Measurements from ENCODE around the gene LRRC32.

The LRRC32 gene

DNA sequence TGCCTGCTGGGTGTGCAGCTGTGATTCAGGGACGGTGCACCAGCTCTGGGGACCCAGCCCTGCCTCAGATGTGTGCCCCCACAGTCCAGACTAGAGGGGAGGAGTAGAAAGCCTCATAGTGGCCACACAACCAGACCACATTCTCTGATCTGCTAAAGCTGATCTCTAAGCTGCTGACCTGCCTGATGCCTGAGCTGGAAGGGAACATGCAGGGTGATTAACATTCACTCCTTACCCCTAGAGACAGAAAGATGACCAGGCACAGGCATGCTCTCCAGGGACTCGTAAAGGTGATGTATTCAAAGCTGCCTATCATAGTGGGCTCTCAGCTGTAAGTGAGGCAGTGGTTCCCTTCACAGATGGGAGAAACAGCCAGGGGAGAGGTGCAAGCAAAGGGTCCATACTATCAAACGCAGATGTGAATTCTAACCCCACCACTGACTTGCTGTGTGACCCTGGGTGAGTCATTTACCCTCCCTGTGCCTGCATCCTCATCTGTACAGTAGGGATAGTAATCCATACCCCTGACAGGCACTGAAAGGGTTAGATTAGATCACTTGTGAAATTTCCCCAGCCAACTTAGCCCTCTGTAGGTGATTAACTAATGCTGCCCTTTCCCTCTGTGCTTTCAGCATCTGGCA is 29.0 kb upstream of the LRRC32 start:
- no peak for DNase-seq

DNA sequence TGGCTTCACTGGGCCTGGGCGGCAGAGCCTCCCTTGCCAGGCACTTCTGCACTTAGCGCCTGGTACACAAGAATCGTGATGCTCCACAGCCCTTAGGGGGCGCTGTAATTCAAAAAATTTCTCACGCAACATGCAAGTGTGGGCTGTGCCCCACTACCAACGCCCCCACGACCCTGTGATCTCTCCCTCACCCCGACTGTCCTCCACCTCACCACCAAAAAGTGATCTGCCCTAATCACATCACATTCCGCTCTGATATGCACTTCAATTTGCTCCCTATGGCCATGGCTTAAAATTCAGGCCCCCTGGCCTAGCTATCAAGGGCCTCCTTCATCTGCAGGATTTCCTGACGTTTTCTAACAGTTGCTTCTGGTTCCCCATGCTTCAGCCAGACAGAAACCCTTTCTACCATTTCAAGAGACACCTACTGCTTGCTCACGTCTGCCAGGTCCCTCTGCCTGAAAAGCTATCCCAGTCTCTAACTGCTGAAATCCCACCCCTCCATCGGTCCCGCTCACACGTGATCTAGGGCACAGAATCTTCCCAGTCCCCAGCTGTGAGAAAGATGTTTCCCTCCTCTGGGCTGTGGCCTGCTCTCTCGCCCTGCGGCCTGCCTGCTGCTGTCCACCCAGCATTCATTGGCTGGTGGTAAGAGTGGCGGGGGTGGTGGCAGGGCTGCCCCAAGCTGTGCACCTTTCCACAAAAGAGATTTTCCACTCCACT is 27.9 kb upstream of the LRRC32 start:
- DNase-seq, result no peak

DNA sequence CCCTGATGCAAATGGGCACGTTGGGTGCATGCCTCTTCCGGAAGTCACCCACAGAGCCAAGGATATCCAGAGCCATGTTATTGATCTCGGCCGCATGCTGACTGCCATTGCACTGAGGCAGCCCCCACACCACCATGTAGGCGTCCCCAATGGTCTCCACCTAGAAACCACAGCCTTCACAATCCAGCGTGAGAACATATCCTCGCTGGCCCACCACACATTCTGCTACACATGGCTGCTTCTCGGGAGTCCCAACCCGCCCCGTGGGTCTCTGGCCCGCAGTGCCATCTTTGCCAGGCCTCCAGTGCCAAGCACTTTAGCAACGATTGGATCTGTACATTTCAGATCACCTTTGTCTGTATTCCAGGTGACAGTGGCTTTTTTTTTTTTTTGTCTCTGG is 26.2 kb upstream of the LRRC32 start:
- DNase-seq, result no peak

DNA sequence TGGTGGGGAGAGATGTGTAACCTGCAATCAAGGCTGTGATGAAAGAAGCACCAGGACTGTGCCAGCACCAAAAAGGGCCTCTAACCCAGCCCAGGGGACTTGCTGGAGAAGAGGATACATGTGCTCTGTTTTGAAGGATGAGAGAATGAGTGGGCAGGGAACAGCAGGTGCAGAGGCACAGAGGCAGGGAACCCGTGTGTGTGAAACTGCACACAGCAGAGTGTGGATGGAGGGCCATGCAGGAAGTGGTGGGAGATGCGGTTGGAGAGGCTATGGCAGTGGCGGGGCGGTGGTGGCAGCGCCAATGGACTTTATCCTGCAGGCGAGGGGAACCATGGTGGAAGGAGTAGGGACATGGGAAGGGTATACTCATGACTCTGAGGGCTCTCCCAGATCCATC is 25.2 kb upstream of the LRRC32 start:
- DNase-seq, result no peak

DNA sequence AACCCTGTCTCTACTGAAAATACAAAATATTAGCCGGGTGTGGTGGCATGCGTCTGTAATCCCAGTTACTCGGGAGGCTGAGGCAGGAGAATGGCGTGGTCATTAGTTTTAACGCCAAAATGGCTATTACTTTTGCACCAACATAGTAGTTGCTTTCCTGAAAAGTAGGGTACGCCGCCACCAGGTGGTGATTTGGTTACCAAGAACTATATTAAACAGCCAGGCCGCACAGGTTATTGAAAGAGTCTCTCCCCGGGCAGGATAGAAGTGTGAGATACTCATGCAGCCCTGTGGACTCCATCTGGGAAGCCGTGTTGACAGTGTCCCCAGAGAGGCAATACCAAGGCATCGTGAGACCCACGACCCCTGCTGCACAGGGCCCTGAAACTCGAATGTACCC is 24.6 kb upstream of the LRRC32 start:
- DNase-seq, result no peak

DNA sequence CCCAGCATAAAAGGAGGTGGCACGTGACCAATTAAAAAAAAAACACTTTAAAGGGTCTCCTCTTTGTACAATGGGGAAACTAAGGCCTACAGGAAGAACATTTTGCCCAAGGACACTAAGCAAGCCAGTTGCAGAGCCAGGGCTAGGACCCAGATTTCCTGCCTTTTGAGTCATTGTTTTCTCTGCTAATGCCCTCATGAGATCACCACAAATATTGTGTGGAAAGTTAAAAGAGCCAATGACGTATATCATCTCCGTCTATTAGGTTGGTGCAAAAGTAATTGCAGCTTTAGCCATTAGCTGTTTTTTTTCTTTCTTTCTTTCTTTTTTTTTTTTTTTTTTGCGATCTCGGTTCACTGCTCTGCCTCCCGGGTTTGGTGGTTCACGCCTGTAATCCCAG is 24.1 kb upstream of the LRRC32 start:
- peak; percentile 66 for DNase-seq

DNA sequence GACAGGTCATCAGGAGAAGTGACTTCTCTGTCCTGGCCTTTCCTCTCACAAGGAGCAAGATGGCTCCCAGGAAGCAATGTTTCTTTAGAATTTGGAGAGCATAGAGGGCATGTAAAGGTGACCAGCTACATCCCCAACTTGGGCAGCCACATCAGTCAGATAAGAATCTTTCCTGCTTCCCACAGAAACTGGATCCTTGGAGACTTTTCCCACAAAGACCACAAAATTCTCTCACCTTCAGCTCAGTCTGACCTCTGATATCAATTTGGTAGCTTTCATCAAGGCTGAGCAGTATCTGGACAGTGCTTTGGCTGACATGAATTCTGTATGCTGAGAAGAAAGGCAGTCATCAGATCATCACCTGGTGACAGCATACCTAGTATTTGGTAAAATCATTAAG is 23.3 kb upstream of the LRRC32 start:
- DNase-seq, result no peak

DNA sequence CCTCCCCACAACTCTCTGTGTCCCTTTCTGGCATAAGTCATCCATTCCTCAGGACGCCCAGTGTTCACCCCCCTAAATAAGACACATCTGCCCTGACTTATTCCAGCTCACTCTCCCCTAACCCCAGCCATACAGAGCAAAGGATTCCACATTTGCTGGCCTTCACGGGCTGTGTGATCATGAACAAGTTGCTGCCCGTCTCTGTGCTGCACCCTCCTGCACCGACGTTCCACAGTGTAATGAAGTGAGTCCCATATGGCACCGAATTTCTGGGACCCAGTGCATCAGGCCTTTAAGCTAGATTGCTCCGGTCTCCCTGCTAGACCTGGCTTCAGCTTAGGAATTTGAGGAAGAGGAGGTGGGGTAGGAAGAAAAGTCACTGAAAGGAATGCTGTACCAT is 22.4 kb upstream of the LRRC32 start:
- DNase-seq, result no peak

DNA sequence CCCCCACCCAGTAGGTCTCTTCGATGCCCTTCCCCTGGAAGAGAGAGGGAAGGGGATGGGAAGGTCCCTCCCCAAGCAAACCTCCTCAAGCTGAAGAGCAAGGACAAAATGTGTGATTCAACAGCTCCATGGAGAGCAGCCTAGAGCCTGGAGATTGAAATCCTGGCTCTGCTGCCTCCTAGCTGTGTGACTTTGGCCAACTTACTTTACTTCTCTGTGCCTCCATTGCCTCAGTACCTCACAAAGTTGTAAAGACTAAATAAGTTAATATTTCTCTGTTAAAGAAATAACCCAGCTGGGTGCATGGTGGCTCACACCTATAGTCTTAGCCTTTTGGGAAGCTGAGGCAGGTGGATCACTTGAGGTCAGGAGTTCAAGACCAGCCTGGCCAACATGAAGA is 21.1 kb upstream of the LRRC32 start:
- no peak for DNase-seq

DNA sequence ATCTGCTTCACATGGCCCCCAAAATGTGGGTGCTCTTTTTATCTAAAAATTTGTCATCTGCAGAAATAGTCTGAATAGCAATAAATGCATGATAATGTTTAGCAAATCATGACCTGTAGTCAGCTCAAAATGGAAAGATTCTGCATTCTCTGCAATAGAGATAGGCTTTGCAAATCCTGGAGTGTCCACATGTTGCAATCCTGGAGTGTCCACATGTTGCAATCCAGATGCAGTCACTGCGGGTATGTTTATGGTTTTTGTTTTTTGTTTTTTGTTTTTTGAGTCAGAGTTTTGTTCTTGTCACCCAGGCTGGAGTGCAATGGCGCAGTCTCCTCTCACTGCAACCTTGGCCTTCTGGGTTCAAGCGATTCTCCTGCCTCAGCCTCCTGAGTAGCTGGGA is 20.2 kb upstream of the LRRC32 start:
- DNase-seq, result no peak

DNA sequence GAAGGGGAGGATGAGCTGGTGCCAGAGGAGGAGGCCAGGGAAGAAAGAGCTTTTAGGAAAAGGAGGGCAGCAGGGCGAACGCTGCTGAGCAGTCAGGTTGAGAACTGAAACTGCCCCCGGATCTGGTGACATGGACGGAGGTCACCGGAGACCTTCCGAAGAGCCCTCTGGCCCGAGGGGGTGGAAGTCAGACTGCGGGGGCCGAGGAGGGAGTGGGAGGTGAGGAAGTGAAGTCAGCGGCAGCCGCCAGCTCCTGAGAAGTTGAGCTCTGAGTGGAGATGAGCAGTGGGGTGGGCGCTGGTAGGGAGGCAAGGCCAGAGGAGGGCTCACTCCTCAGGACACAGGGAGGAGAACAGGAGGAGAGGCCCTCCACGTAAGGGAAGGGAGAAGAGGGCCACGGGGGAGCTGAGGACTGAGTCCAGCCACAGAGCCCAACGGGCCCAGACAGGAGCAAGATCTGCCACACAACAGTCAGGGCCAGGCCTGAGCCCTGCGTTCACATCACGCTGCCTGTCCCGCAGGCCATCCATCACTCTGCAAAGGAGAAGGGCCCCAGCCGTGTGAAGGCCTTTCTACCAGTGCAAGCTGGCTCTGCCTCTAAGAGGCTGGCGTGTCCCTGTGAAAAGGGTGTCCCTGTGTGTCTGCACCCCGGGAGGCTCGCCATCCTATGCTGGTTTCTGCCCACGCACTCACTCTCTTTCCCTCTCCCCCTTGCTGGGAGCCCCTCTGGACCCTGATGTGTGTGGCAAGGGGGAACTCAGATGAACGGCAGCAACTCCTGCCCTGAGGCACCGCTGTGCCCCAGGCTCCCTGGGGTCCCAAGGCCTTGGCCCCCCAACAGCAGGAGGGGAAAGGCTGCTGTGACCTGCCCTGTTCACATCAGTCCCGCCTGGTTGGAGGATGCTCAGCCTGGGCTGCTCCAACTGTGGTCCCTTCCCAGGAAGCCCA is 19.0 kb upstream of the LRRC32 start:
- no peak for DNase-seq

DNA sequence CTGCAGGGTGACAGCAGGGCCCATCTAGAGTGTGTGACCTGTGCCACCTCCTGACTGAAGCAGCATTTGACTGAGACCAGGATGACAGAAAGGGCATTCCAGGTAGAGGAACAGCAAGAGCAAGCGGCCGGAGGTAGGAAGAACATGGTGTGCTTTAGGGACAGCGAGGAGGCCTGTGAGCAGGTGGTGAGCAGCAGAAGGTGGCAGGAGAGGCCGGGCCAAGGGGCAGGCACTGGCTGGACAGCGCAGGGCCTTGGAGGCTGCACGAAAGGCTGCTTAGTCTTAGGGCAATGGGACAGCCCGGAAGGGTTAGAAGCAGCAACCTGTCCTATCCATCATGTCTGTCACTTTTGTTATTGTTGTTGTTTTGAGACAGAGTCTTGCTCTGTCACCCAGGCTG is 17.6 kb upstream of the LRRC32 start:
- DNase-seq, result no peak

DNA sequence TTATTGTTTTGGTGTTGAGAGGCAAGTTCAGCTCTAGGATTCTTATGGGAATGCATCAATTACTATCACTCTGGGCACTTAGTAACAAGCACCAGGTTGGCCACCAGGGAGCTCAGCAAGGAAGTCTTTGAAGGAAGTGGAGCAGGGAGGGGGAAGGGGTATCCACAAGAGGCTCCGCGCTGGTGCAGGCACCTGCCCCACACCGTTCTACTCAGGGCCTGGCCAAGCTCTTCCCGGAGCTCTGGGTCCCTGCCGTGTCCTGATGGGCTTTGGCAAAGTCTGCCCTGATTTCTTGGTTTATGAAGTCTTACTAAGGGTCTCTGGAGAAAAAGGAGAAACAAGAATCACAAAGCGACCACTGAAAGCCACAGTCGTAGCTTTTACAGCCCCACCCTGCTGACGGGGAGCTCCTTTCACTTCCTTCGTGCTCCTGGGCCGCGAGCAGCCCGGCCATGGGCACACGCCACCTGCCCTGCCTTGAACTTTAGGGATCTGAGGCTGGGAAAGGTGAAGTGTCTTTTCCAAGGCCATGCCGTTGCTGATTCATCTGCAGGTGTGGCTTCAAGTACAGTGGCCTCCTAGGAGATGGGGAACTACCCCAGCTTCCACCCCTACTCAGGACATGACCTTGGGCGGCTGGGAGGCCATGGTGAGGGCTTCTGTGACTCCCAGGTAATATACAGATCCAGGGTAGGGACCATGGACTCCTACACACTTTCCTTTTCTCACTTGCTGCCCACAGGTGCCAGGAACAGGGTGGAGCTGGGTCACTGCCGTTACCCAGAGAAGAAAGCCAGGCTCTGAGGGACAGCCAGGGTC is 15.9 kb upstream of the LRRC32 start:
- no peak for DNase-seq

DNA sequence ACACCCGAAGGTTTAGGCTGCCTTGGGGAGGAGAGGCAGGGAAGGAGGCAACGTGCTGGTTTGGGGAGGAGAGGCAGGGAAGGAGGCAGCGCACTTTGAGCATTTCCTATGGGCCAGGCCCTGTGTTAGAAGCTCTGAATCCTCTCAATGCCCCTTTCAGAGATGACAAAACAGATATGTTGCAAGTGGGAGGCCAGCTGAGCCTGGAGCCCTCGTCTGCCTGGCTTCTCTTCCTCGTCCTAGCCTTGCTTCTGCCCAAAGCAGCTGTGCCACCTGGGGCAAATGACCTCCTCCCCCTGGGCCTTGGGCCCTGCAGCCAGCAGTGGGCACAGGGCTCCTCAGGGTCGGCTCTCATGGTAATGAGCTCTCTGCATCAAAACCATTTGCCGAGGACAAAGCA is 15.3 kb upstream of the LRRC32 start:
- no peak for DNase-seq

DNA sequence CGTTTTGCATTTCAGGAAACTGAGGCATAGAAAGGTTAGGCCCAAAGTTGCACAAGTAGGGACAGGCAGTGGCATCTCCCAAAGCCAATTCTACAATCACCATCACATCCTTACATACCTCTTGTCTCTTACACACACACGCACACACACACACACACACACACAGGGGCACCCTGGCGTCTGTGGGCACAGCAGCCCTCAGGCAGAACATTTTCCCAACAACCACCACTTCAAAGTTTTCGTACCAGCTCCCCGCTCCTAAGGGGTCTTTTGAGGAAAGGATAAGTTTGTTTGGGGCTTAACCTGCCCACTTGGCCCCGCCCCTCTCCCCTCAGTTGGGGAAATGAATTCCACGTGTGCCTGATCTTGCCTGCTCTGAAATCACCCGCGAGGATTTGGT is 14.7 kb upstream of the LRRC32 start:
- DNase-seq, result no peak

DNA sequence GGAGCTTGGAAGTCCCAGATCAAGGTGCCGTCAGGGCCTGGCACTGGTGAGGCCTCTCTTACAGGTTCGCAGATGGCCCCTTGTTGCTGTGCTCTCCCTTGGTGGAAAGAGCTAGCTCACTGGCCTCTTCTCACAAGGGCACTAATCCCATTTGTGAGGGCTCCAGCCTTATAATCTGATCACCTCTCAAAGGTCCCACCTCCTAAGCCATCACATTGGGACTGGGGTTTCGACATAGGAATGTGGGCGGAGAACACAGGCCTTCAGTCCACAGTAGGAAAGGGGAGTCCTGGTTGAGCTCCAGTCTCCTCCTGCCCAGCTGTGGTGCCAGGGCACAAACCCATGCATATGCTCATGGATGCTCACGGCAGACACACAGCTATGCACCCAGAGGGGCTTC is 14.0 kb upstream of the LRRC32 start:
- no peak for DNase-seq

DNA sequence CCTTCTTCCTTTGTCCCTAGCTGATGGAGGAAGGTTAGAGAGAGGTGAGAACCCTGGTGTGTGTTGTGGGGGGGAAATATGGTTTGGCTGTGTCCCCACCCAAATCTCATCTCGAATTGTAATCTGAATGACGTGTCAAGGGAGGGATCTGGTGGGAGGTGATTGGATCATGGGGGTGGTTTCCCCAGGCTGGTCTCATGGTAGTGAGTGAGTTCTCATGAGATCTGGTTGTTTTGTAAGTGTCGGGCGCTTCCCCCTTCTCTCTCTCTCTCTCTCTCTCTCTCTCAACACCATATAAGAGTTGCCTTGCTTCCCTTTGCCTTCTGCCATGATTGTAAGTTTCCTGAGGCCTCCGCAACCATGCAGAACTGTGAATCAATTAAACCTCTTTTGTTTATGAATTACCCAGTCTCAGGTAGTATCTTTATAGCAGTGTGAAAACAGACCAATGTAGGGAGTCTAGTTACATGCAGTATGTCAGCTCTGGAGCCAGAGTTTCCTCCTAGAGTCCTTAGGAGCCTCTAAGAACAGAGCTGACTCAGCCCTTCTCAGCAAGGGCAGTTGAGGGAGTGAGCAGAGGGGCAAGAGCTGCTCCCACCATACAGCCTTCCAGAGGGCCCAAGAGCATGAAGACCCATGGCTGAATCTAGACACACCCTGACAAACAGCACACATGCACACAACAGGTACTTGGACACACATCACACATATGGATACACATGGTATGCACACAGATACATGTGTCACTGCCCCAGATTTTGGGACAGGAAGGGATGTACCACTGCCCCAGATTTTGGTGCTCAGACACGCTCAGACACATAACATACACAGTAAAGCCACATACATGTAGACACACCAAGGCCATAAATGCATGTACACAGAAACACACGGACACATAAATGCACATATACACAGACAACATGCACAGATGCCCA is 12.9 kb upstream of the LRRC32 start:
- no peak for DNase-seq

DNA sequence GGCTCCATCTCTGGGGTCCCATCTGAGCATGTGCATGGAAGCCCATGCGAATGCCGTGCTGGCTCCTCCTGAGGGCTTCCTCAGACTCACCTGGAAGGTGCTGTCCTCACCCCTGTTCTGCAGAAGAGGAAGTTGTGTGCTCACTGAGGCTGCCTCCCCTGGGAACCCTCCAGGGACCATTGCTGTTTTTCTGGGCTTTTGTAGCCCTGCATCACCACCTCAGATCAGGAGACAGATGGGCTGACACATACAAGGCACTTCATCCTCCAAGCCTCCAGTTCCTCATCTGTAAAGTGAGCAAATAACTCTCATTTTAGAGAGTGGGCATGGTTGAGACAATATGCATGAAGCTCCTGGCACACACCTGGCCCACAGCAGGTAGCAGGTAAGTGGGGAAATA is 12.1 kb upstream of the LRRC32 start:
- no peak for DNase-seq

DNA sequence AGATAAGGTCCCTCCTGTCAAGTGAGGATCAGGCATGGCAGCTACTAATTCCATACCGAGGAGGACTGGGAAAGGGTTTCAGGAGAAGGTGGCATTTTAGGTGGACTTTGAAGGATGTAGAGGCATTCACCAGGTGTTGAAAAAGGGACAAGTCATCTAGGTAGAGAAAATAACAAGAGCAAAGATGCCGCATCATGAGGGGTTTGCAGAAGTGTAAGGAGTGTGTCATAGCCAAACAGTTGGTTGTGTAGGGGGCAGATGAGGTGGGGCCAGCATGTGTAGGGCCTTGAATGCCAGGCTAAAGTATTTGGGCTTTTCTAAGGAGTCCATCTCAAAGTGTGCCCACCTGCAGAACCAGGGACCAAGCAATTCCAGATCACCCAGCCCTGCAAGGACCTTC is 11.6 kb upstream of the LRRC32 start:
- no peak for DNase-seq

DNA sequence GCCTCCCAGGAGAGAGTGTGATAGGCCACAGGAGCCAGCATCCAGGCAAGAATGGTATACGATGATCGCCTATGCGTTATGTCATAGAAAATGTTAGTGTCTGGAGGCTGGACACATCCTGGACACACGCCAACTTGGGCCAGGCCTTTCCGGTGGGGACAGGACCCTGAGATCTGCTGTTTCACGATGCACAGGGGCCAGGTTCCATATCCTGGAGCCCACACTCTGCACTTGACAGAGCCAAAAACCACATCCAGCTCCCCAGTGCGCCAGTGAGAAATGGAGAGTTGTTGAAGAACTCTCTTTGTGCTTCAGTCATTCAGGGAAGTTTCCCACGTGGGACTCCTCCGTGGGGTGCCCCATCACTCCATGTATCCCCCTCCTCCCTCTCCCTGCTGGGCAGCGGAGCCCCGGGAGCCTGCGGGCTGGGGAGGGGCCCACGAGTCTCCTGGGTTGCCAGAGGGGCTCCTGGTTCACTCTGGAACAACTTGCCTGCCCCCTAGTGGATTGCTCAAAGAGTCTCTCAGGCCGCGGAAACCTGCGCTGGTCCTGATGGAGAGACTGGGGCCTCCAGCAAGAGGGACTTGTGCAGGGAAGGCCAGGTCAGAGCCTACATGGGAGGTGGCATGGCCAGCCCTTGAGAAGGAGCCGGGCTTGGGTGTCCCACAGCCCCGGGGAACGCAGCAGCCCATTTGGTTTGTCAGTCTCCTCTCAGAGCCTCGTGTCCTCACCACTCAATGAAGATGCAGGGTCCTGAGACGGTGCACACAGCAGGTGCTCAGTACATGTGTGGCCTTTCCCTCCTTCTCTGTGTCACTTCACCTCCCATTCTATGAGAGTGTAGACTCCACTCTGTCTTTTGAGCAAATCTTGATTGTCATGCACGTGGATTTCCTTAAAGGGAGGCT is 10.2 kb upstream of the LRRC32 start:
- DNase-seq, result peak; percentile 74

DNA sequence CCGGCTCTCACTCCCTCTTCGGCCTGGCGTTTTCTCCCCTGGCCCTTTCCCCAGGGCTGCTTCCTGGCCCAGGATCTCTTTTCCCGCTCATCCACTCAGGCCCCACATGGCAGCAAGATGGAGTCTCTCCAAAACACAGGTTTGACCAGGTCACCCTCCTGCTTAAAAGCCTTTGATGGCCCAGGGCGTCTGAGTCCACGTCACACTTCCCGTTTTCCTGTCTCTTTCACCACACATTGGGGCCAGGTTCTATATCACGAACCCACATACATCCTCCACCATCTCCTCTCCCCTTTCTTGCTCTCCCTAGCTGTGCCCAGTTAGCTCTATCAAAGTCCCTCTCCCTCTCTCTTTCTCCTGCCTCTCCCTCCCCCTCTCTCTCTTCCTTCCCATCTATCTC is 7.8 kb upstream of the LRRC32 start:
- no peak for DNase-seq
